Stomach smooth muscle (tissue), 2 donors: ENCODE data around the gene ADCY3.
A peak's percentile ranks its signal among the peaks of the same experiment; 100 is the strongest.

ENCODE experiments used
- H3K27ac ChIP-seq: one replicate; pipeline ENCODE4 v1.7.0; 2013; ENCODE audit warnings: mild to moderate bottlenecking, low read length, inconsistent platforms
- H3K27me3 ChIP-seq, 2 donors: one replicate each; pipeline ENCODE4 v1.7.0; 2013; ENCODE audit warnings: low read length in 2 of 2; ENCODE audit not compliant: insufficient read depth in 2 of 2, control insufficient read depth in 1 of 2
- H3K36me3 ChIP-seq, 2 donors: one replicate each; pipeline ENCODE4 v1.7.0; 2013; ENCODE audit warnings: low read length in 2 of 2; ENCODE audit not compliant: control insufficient read depth in 2 of 2, insufficient read depth in 2 of 2
- H3K4me1 ChIP-seq: one replicate; pipeline ENCODE4 v1.7.0; 2013; ENCODE audit warnings: low read length; ENCODE audit not compliant: control insufficient read depth, insufficient read depth
- H3K4me3 ChIP-seq, 2 donors: one replicate each; pipeline ENCODE4 v1.7.0; 2013; ENCODE audit warnings: low read length in 2 of 2
- H3K9ac ChIP-seq, 2 donors: one replicate each; pipeline ENCODE4 v1.7.0; 2013; ENCODE audit warnings: low read length in 2 of 2, mild to moderate bottlenecking in 1 of 2
- H3K9me3 ChIP-seq, 2 donors: one replicate each; pipeline ENCODE4 v1.7.0; 2013; ENCODE audit warnings: low read length in 2 of 2; ENCODE audit not compliant: control insufficient read depth in 2 of 2
- donor health status: healthy.
- donor health status: Pancreatic carcinoma.

Gene ADCY3

GRCh38 chr2:24830786-24831185 is 89.3 kb downstream of the ADCY3 start:
- Histone ChIP-seq H3K9ac (no peak overlapping the region), H3K4me1 (peaks cover 10% of the 10 kb centered on the region), H3K36me3 (peaks cover 0 to 5% of the 10 kb centered on the region in 2 donors), H3K27me3 (no peaks in the 10 kb centered on the region), H3K9me3 (no peaks in the 10 kb centered on the region), H3K4me3 (no peak overlapping the region), H3K27ac (no peak overlapping the region)

- Histone ChIP-seq H3K27ac (no peak overlapping the region), H3K9me3 (no peaks in the 10 kb centered on the region), H3K36me3 (peaks cover 0 to 4% of the 10 kb centered on the region in 2 donors), H3K27me3 (no peaks in the 10 kb centered on the region), H3K4me1 (peaks cover 10% of the 10 kb centered on the region), H3K4me3 (no peak overlapping the region), H3K9ac (no peak overlapping the region)
These were observed 89.7 kb downstream of the ADCY3 start for GRCh38 chr2:24830351-24830750.

DNA sequence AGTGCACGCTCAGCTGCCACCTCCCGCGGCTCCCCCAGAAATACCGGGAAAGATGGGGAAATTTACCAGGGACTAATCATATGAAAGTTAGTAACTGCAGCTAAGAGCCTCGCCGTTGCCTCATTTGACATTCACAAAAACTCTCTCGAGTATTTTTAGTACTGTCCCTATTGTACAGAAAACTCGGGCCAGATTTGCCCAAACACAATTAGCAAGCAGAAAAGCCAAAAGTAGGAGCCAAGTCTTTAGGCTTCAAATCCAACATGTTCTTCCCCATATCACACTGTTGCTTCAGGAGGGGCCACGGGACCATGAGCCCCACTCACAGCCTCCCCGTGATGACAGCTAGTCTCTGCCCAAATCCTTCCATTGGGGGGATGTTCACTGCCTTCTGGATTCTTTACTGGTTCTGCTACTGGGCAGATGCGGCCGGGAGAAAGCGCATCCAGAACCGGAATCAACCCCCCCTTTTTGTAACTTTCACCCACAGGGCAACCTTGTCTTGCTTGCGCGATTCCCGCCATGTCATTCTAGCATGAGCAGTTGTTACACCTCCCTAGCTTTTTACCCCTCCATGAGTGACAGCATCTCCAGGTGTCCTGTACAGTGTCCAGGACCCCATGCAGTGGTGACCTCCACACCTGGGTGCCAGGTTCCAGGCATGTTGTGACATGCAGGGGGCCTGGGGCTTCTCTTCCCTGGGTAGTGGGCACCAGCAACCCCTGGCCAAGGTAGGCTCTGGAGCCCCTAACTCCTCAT is 91.6 kb downstream of the ADCY3 start:
- Histone ChIP-seq H3K9ac (no peak overlapping the region), H3K4me3 (no peak overlapping the region), H3K4me1 (peaks cover 10% of the 10 kb centered on the region), H3K36me3 (no peaks in the 10 kb centered on the region), H3K9me3 (no peaks in the 10 kb centered on the region), H3K27ac (no peak overlapping the region), H3K27me3 (no peaks in the 10 kb centered on the region)

DNA sequence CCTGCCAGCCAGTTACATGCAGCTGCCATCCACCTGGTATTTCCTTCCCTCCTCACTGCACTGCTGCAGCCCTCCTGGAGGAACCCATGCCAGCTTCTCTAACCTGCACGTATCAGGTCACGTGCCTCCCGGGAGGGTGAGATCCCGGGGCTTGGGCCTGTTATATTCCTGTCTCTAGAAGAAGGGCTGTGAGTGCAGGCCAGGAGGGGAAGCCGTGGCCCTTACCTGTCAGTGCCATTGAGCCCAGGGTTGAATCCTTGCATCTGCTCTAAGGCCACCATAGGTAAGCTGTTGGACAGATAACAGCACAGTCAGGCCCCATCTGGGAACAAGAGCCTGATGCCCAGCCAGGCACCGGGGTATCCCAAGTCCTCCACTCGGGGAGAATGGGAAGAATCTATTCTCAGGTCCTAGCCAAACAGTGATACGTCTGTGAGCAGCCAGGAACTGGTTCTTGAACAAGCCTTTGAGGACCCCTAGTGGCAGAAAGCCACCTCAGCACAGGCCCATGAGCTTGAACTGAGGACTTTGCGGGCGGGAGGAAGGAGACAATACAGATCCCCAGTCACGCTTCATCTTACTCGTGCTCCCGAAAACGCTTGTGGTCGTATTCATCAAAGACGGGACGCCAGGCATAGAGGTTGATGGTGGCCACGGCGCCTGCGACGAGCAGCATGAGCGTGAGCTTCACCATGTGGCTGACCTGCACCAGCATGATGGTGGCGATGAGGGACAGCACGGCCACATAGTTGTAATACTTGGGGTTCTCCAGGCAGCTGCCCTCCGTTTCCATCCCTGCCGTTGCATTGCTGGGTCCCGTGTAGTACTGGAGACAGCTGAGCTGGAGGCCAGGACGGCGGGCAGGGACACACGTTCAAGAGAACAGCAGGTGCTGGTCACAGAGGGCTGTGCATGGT is 92.5 kb downstream of the ADCY3 start:
- Histone ChIP-seq H3K27me3 (no peaks in the 10 kb centered on the region), H3K4me3 (peak overlapping the region in 1 of 2 donors; percentile 54), H3K9ac (peak overlapping the region in 1 of 2 donors; percentile 21), H3K4me1 (peaks cover 10% of the 10 kb centered on the region), H3K27ac (no peak overlapping the region), H3K36me3 (no peaks in the 10 kb centered on the region), H3K9me3 (no peaks in the 10 kb centered on the region)

- Histone ChIP-seq H3K36me3 (no peaks in the 10 kb centered on the region), H3K4me3 (no peak overlapping the region), H3K27ac (no peak overlapping the region), H3K9me3 (no peaks in the 10 kb centered on the region), H3K27me3 (no peaks in the 10 kb centered on the region), H3K9ac (no peak overlapping the region), H3K4me1 (peaks cover 10% of the 10 kb centered on the region)
These were observed 93.3 kb downstream of the ADCY3 start for GRCh38 chr2:24826773-24827145.

DNA sequence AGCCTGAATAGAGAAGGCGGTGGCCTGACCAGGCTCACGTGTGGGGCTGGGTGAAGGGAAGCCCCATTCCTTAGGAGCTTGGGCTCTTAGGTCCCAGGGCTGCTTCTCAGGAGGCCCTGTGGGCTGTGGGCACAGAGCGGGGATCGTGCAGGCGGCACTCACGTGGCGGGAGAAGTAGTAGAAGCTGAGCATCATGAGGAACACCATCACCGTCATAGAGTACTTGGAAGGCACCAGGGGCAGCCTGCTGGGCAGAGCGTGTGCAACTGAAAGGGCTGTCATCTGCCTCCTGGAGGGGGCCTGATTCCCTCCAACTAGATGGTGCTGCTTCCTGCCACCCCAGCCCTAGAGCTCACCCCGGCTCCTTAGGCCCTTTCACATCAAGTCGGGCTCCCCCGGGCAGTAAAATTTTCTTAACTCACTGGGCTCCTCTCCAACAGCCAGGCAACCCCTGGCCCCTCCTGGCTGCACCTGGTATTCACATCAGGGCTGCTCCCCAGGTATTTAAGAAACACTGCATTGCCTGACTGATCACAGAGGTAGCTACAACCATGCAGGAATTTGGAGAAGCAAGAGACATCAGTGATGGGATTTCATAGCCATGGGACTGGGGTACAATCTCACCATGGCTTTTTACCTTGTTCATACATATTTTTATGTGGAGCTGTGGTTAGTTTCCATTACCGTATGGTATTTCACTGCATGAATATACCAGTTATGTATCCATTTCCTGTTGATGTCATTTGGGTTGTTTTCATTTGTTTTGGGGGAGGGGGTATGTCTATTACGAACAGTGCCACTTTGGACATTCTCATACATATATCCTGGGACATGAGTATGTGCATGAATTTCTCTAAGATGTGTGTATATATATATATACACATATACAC is 93.9 kb downstream of the ADCY3 start:
- H3K9ac ChIP-seq = no peak overlapping the region
- no peaks in the 10 kb centered on the region for H3K27me3 ChIP-seq
- no peak overlapping the region for H3K27ac ChIP-seq
- no peak overlapping the region for H3K4me3 ChIP-seq
- peaks cover 0 to 1% of the 10 kb centered on the region in 2 donors for H3K36me3 ChIP-seq
- peaks cover 10% of the 10 kb centered on the region for H3K4me1 ChIP-seq
- H3K9me3 ChIP-seq = no peaks in the 10 kb centered on the region

DNA sequence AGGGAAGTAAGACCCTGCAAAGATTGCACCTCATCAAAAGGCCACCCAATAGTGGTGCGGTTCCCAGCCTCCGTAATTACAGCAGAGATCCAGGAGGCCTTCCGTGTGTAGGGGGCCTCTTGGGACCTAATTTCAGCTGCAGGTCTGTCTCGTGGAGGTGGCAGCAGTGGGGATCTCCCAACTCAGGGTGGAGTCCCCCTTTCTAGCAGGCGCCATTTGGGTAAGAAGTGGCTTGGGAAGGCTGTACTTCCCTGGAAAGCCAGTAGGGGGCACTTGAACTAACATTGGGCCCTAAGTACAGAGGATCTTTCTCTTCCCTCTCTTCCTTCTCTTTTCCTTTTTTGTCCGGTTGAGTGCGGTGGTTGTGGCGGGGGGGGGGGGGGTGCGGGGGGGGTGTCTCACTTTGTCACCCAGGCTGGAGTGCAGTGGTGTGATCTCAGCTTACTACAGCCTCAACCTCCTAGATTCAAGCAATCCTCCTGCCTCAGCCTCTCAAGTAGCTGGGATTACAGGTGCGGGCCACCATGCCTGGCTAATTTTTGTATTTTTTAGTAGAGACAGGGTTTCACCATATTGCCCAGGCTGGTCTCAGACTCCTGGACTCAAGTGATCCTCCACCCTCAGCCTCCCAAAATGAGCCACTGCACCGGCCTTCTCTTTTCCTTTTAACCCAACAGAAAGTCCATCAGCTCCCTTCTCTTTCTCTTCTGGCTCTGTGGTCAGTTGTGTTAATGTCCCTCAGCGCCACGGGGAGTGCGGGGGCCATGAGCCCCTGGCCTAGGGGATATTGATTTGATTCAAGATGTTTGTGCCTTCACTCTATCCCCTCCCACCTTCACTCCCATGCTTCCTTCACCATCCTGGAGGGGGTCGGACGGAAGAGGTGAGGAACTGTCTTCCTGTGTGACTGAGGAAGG is 94.8 kb downstream of the ADCY3 start:
- H3K36me3 ChIP-seq = peaks cover 3 to 6% of the 10 kb centered on the region in 2 donors
- H3K27me3 ChIP-seq = no peaks in the 10 kb centered on the region
- H3K9me3 ChIP-seq = no peaks in the 10 kb centered on the region
- no peak overlapping the region for H3K4me3 ChIP-seq
- no peak overlapping the region for H3K9ac ChIP-seq
- peaks cover 10% of the 10 kb centered on the region for H3K4me1 ChIP-seq
- no peak overlapping the region for H3K27ac ChIP-seq

GRCh38 chr2:24824071-24824588 is 95.9 kb downstream of the ADCY3 start:
- Histone ChIP-seq H3K9me3 (no peaks in the 10 kb centered on the region), H3K27ac (no peak overlapping the region), H3K36me3 (peaks cover 3 to 6% of the 10 kb centered on the region in 2 donors)

DNA sequence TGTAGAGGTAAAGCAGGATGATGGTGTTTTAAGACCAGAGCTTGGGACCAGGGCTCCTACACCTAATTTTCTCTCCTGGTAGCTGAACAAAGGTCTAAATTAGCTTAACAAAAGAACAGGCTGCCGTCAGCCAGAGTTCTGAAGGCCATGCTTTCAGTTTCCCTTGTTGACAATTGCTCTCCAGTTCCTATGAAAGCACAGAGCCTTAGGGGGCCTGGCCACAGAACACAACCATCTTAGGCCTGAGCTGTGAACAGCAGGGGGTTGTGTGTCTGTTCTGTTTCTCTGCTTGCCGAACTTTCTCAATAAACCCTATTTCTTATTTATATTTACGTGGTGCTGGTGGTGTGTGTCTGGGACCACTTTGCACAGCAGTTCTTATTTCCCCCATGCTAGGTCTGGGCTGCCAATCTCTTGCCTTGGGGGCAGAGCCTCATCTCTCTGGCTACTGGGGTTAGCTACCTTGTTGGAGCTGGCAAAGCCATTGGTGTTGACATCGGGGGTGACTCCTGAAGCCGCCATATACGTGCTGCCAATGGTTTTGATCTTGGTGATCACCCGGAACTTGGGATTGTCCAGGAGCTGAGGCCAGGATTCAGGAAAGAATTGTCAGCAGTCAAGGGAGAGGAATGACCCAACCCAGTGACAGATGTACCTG is 97.9 kb downstream of the ADCY3 start:
- H3K27ac ChIP-seq = no peak overlapping the region
- peaks cover 3 to 6% of the 10 kb centered on the region in 2 donors for H3K36me3 ChIP-seq
- peaks cover 1% of the 10 kb centered on the region for H3K4me1 ChIP-seq
- no peak overlapping the region for H3K4me3 ChIP-seq
- H3K27me3 ChIP-seq = no peaks in the 10 kb centered on the region
- no peaks in the 10 kb centered on the region for H3K9me3 ChIP-seq
- no peak overlapping the region for H3K9ac ChIP-seq

More at GRCh38 chr2:24824071-24824588, 95.9 kb downstream of the ADCY3 start:
- H3K4me1 ChIP-seq = peaks cover 10% of the 10 kb centered on the region
- no peak overlapping the region for H3K9ac ChIP-seq
- no peaks in the 10 kb centered on the region for H3K27me3 ChIP-seq
- no peak overlapping the region for H3K4me3 ChIP-seq
